HG03442 (cell line): Measurements from ENCODE around the gene ANKS1B.
"Not testable (repeated sequence)": the region's sequence is repeated elsewhere in the genome, so short reads cannot be mapped to it uniquely, and the experiment has no call there.

Experiments used
- ATAC-seq: cut with Tn5 transposase; IDR thresholded peaks from one replicate; pipeline ENCODE4 v1.9.1; 2021; ENCODE audit warnings: mild to moderate bottlenecking, moderate library complexity; ENCODE audit not compliant: unreplicated experiment

The ANKS1B gene

DNA sequence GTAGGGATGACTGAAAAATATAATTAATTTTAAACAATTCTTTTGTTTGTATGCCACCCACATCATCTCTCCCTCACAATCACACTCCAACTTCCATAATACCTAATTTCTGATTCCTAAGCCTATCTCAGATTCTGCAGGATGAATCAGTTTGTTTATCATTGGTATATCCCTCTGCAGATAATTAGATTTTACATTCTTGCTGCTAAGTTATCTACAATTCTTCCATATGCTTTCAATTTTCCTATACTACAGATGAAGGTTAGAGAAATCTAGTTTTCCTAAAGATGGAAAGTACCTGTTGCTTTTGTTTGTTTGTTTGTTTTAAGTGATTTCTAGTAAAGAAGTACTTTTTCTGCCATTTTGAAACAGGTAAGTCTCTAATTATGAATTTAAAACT is 105.3 kb downstream of the ANKS1B start:
- no peak for ATAC-seq

- ATAC-seq, result no peak
These were observed 109.7 kb downstream of the ANKS1B start for GRCh38 chr12:99875081-99875480.

DNA sequence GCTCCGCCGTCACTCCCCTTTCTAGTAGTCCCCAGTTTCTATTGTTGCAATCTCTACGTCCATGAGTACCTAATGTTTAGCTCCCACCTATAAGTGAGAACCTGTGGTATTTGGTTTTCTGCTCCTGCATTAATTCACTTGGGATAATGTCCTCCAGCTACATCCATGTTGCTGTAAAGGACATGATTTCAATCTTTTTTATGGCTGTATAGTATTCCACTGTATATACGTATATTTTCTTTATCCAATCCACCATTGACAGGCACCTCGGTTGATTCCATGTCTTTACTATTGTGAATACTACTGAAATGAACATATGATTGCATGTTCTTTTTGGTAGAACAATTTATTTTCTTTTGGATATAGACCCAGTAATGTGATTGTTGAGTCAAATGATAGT is 114.7 kb downstream of the ANKS1B start:
- no peak for ATAC-seq

DNA sequence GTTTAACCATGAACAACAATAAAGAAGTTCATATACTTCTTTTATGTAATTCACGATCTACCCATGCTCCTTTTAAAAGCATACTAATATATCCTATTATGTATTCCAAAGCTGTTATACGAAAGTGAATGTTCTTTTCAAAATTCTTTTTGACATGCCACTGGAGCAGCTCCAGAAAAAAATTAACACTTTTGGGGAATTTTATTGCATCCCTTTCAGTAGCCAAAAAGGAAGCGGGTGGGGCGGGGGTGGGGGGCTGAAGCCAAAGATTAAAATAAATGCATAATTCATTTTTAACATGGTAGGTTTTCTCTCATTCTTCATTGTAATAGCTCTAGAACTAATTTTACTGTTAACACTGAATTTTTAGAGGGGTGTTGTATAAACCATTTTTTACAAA is 123.0 kb downstream of the ANKS1B start:
- no peak for ATAC-seq

GRCh38 chr12:99859126-99859525 is 125.6 kb downstream of the ANKS1B start:
- ATAC-seq, result no peak

DNA sequence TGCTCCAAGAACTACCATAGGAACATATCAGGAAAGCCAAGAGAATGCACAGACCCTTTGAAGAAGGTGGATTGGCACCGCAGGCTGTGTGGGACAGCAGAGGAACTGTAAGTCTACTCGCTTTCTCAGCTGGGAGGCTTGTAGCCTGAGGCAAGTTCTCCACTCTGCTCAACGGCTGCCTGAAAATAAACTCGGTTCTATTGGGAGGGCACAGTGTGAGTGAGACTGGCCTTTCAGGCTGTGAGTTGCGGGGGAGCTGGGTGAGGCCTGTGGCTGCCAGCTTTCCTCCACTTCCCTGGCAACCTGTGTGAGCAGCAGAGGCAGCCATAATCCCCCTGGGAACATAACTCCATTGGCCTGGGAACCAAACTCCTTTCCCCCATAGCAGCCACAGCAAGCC is 132.1 kb downstream of the ANKS1B start:
- ATAC-seq, result no peak

DNA sequence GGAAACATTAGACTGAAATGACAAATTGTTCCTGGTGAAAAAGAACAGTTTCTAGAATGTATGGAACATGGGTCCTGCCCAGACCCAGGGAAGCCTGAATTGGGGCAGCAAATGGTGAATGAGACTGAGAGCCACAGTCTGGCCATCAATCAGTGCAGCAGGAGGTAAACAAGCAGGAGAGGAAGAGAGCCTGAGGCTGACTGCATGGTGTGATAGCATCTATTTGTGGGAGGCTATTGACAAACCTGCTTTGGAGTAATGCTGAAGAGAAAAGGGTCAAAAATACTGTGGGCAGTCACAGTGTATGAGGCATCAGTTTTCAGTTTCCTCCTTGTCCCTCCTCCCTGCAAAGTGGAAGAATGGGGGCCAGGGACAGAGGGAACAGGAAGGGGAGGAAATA is 136.8 kb downstream of the ANKS1B start:
- ATAC-seq, result no peak

- ATAC-seq, result no peak
These were observed 150.0 kb downstream of the ANKS1B start for GRCh38 chr12:99834710-99835109.

DNA sequence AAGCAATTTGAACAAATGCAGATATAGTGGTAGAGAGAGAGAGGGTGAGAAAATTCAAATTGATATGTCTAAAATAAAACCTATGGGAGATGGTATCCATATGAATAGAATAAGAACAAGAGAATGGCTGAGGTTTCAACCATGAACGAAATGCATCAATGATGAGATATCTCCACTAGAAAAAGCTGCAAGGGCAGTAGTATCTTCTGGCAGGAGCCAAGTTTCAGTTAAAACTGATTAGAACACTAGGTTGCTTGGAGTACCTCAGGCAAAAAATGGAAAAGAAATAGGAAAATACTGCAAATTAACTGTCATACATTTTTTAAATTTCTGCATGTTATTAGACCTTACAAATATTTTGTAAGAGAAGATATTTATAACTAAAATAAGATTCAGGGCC is 151.3 kb downstream of the ANKS1B start:
- ATAC-seq, result no peak

DNA sequence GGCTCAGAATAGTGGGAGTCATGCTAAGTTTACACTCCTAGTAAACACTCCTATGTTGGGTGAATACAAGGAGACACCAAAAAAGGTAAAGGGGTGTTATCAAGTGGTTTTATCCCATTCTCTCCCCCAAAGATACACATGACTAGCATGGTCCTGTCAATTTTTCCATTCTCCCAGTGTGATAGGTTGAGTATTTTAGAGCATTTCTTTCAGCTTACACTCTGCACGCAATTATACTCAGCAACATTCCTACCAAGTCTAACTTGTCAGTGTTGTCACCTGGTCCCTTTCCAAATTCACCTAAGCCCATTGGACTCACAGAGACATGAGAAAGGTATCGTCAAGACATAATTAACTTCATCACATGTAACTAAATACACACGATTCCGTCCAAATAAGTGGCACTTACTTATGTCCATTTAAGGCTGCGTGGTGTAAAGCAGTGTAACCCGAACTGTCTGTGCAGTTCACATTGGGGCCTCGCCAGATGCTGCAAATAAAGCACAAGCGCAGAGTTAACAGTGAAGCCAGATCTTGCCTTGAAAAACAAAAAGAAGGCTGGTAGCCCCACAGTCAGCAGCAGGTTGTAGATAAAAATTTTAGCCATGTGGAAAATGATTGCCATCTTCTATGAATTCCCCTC is 159.7 kb downstream of the ANKS1B start:
- ATAC-seq, result no peak

- ATAC-seq, result no peak
These were observed 162.5 kb downstream of the ANKS1B start for GRCh38 chr12:99822273-99822672.

DNA sequence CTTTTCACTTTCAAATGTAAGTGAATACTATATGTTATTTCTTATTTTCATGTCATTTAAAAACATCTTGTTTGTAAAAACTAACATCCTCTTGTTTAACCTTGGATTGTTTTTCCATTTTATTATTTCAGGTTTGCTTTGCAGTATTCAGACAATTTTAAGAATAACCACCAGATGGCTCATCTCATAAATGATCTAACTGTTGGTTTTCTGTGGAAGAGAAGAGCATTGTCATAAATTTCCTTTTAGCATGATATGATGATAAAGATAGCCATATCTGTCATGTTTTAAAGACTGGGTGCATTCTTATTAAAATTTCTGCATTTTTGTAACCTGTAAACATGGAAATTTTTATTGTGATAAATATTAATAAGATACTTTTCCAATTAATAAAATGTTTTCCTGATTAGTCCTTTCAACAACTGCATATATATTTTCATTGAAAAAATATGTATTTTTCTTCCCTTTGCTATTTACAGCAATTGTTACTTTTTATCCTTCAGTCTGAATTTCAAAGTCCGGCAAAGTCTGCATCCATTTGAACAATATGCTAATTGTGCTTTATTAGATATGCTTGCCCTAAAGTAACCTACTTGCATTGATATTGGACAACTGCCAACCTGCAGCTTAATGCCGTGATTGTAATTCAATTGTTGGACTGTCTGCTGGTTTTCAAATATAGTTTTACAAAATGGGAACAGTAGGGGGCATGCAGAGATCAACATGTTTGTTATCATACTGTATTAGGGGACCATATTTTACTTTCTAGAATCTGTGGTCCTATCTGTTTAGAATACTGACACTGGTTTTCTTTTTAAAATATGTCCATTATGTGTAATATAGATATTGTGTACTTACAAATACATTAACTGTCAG is 173.8 kb downstream of the ANKS1B start:
- ATAC-seq, result no peak

- no peak for ATAC-seq
These were observed 174.8 kb downstream of the ANKS1B start for GRCh38 chr12:99809909-99810308.

DNA sequence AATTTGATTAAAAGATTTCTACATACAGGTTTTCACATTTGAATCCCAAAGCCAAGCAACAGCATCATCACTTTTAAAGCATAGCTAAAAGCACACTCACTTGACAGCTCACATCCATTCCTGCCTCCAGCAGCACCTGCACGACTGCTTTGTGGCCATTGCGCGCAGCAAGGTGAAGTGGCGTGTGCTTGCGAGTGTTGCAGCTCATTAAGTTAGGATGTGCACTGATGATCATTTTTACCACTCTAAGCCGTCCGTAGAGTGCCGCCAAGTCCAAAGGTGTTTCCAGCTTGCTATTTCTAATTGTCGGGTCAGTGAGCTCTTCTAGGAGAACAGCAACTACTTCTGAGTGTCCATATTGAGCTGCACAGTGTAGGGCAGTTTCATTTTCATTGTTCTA is 178.4 kb downstream of the ANKS1B start:
- no peak for ATAC-seq

GRCh38 chr12:99804715-99805114 is 180.0 kb downstream of the ANKS1B start:
- no peak for ATAC-seq

- ATAC-seq, result no peak
These were observed 184.1 kb downstream of the ANKS1B start for GRCh38 chr12:99800605-99801004.

- not testable (repeated sequence) for ATAC-seq
These were observed 186.8 kb downstream of the ANKS1B start for GRCh38 chr12:99797931-99798330.

GRCh38 chr12:99783421-99783820 is 201.3 kb downstream of the ANKS1B start:
- no peak for ATAC-seq

DNA sequence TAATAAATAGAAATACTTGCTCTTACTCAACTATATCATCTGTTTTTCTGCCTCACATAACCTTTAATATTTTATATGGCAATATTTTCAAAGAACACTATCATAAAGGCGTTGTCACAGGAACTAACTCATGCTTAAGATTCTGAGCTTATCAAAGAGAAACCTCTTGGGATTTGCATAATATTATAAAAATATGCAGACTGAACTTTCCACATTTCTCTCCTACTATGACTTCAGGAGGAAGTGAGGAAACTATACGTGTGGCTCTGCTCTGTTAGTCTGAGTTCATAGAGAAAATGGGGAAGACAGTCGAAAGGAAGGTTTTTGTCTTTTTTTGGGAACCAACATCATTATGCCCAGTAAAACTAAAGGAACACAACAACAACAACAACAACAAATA is 212.5 kb downstream of the ANKS1B start:
- ATAC-seq, result no peak

DNA sequence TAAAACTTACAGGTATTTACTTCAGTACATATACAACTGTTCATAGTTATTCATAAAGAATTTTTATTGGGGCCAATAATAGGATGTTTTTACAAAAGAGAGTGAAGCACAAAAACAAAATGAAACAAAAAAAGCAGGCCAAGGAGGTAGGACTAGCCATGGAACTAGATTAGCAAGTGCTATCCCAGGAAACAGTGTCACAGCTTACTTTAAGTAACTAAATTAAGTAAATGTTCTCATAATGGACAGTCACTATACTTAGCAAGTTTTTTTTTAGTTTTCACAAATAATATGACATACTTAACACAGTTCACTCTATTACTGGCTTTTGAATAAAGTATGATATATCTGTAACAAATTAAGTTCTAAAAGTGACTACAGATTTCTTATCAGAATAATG is 213.1 kb downstream of the ANKS1B start:
- no peak for ATAC-seq

GRCh38 chr12:99769396-99769980 is 215.2 kb downstream of the ANKS1B start:
- no peak for ATAC-seq

DNA sequence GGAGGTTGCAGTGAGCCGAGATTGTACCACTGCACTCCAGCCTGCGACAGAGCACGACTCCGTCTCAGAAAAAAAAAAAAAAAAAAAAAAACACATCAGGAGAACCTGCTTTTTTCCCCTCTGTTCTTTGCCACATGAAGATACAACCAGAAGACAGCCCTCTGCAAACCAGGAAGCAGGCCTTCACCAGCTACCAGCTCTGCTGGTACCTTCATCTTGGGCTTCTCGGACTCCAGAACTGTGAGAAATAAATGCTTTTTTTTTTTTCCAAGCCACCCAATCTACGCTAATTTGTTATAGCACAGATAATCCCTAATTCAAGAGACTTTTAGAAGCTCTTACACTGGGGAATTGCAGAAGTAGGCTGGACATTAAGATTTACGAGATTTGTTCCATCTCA is 216.0 kb downstream of the ANKS1B start:
- no peak for ATAC-seq
